ENCODE results near the gene OTOP2. TPM values are rescaled to one million over a fixed set of nuclear protein-coding genes. Genes with fewer than 3 reads are reported as not detected.
"Not testable (repeated sequence)": the region's sequence is repeated elsewhere in the genome, so short reads cannot be mapped to it uniquely, and the experiment has no call there.

OTOP2 gene
- total RNA-seq, 2 experiments from 2014 or later: not detected

- H3K9me2 ChIP-seq (ENCODE audit: insufficient read depth, low read length); intact Hi-C loops (cut with micrococcal nuclease; ENCODE audit: unreplicated experiment); BruUV-seq (replicated peaks); H3K79me2 ChIP-seq (ENCODE audit: insufficient read depth, low read depth, low read length); H3K27ac ChIP-seq (ENCODE audit: low read depth, low read length, poor library complexity, severe bottlenecking); DNase-seq (ENCODE audit: low spot score); H3K36me3 ChIP-seq (ENCODE audit: insufficient read depth, low read length); H3K4me3 ChIP-seq (ENCODE audit: low read depth, low read length, poor library complexity, severe bottlenecking); H3K4me2 ChIP-seq (ENCODE audit: low read length); H4K20me1 ChIP-seq (ENCODE audit: insufficient read depth, low read length); CTCF ChIA-PET (ENCODE audit: unreplicated experiment); H2AFZ ChIP-seq (ENCODE audit: low read length); H3K9me3 ChIP-seq (ENCODE audit: low read length): not testable (repeated sequence)
- POLR2A ChIA-PET: interaction anchor here (0.6 to 0.9 kb wide), 3 partner anchors 16 to 717 kb away, joined by 3 to 4 read pairs (median 3); no protein-coding TSS in a partner anchor
- H3K4me1 ChIP-seq (ENCODE audit: insufficient read depth, low read length, poor library complexity, severe bottlenecking): peaks cover 10% of the 10 kb centered on the region
These were observed 45.4 kb downstream of the OTOP2 start for GRCh38 chr17:74969501-74969900.

GRCh38 chr17:74970395-74970794 is 46.3 kb downstream of the OTOP2 start:
- Histone ChIP-seq H4K20me1 (ENCODE audit: insufficient read depth, low read length) (no peaks in the 10 kb centered on the region), H3K4me3 (ENCODE audit: low read depth, low read length, poor library complexity, severe bottlenecking) (no peak overlapping the region), H3K79me2 (ENCODE audit: insufficient read depth, low read depth, low read length) (no peaks in the 10 kb centered on the region), H3K9me2 (ENCODE audit: insufficient read depth, low read length) (no peaks in the 10 kb centered on the region), H3K4me1 (ENCODE audit: insufficient read depth, low read length, poor library complexity, severe bottlenecking) (peaks cover 10% of the 10 kb centered on the region), H3K4me2 (ENCODE audit: low read length) (no peak overlapping the region), H3K9me3 (ENCODE audit: low read length) (no peaks in the 10 kb centered on the region), H3K27ac (ENCODE audit: low read depth, low read length, poor library complexity, severe bottlenecking) (no peak overlapping the region), H2AFZ (ENCODE audit: low read length) (no peak overlapping the region), H3K36me3 (ENCODE audit: insufficient read depth, low read length) (no peaks in the 10 kb centered on the region)
- ChIA-PET POLR2A (interaction anchor here (0.6 kb wide), 1 partner anchor 718 kb away, joined by 3 read pairs; no protein-coding TSS in a partner anchor), CTCF (ENCODE audit: unreplicated experiment) (no interaction called here)
- no TSS peak for BruUV-seq (replicated peaks)
- intact Hi-C loops (cut with micrococcal nuclease; ENCODE audit: unreplicated experiment): no loop called here
- DNase-seq (ENCODE audit: low spot score): no peak
- no peak for TF ChIP-seq CTCF (conservative IDR thresholded peaks at IDR 0.05; ENCODE audit: low read length)
- TF ChIP-seq EZH2phosphoT487 (IDR thresholded peaks at IDR 0.05; ENCODE audit: borderline replicate concordance, low read depth, low read length): no peak

- intact Hi-C loops (cut with micrococcal nuclease; ENCODE audit: unreplicated experiment): no loop called here
- H3K36me3 ChIP-seq (ENCODE audit: insufficient read depth, low read length): no peaks in the 10 kb centered on the region
- CTCF ChIA-PET (ENCODE audit: unreplicated experiment): interaction anchor here (0.5 to 1.8 kb wide), 2 partner anchors 10 to 12 kb away, joined by 4 to 9 read pairs; no protein-coding TSS in a partner anchor
- H3K4me3 ChIP-seq (ENCODE audit: low read depth, low read length, poor library complexity, severe bottlenecking): no peak overlapping the region
- no peaks in the 10 kb centered on the region for H3K9me3 ChIP-seq (ENCODE audit: low read length)
- no TSS peak for BruUV-seq (replicated peaks)
- H3K79me2 ChIP-seq (ENCODE audit: insufficient read depth, low read depth, low read length): no peaks in the 10 kb centered on the region
- no peak overlapping the region for H2AFZ ChIP-seq (ENCODE audit: low read length)
- H3K9me2 ChIP-seq (ENCODE audit: insufficient read depth, low read length): no peaks in the 10 kb centered on the region
- no peak for DNase-seq (ENCODE audit: low spot score)
- TF ChIP-seq CTCF (conservative IDR thresholded peaks at IDR 0.05; ENCODE audit: low read length): no peak
- no peak overlapping the region for H3K27ac ChIP-seq (ENCODE audit: low read depth, low read length, poor library complexity, severe bottlenecking)
- POLR2A ChIA-PET: interaction anchor here (1.0 to 2.2 kb wide), 3 partner anchors 10 to 41 kb away, joined by 3 to 9 read pairs (median 4); partner anchors contain the start of gene MRPL58
- H3K4me2 ChIP-seq (ENCODE audit: low read length): no peak overlapping the region
- peaks cover 10% of the 10 kb centered on the region for H3K4me1 ChIP-seq (ENCODE audit: insufficient read depth, low read length, poor library complexity, severe bottlenecking)
- H4K20me1 ChIP-seq (ENCODE audit: insufficient read depth, low read length): no peaks in the 10 kb centered on the region
These were observed 47.2 kb downstream of the OTOP2 start for GRCh38 chr17:74971069-74971841.
